ENCODE data around the gene MCM5.

- TF ChIP-seq CTCF (IDR thresholded peaks at IDR 0.05) = no peak
- TF ChIP-seq POLR2A (IDR thresholded peaks at IDR 0.05) = no peak
Observed at GRCh38 chr22:35440129-35440528, 40.2 kb downstream of the MCM5 start.
